ENCODE results near the gene SELL.

- no peak for TF ChIP-seq CTCF (conservative IDR thresholded peaks at IDR 0.05; ENCODE audit: low read depth, low read length)
- TF ChIP-seq EZH2 (IDR thresholded peaks at IDR 0.05; ENCODE audit: borderline replicate concordance, low read depth, low read length, poor library complexity, severe bottlenecking): no peak
These were observed 47.6 kb upstream of the SELL start for GRCh38 chr1:169759038-169759437.
